Measurements from ENCODE around the gene LUM. TPM values are rescaled to one million over a fixed set of nuclear protein-coding genes. Genes with fewer than 3 reads are reported as not detected.

The LUM gene
- total RNA-seq, 1 experiment from 2014 or later = 0.23 TPM

GRCh38 chr12:91072931-91073330 is 38.4 kb downstream of the LUM start:
- ATAC-seq = no peak
- H3K4me1 ChIP-seq (ENCODE audit: control insufficient read depth, insufficient read depth, low read length) = no peaks in the 10 kb centered on the region
- ChIA-PET POLR2A (no interaction called here), CTCF (interaction anchor here (0.6 kb wide), 1 partner anchor 64 kb away, joined by 4 read pairs; no protein-coding TSS in a partner anchor)
- TF ChIP-seq CTCF (IDR thresholded peaks at IDR 0.05) = no peak
- TF ChIP-seq REST (IDR thresholded peaks at IDR 0.05; ENCODE audit: insufficient read depth in 1 of 2, low read depth in 2 of 2, low read length in 1 of 2) = no peak
- TF ChIP-seq SIN3A (IDR thresholded peaks at IDR 0.05; ENCODE audit: borderline replicate concordance, insufficient read depth, low read depth, low read length) = no peak
- no peak for TF ChIP-seq POLR2AphosphoS5 (IDR thresholded peaks at IDR 0.05; ENCODE audit: low read depth, low read length)
- TF ChIP-seq TCF7L2 (IDR thresholded peaks at IDR 0.05; ENCODE audit: low read depth, low read length) = no peak
- H3K27me3 ChIP-seq (ENCODE audit: control insufficient read depth, insufficient read depth, low read length) = no peaks in the 10 kb centered on the region
- no TSS peak for BruUV-seq (replicated peaks)
- no peak overlapping the region for H3K27ac ChIP-seq (ENCODE audit: low read length)
- DNase-seq (ENCODE audit: low read depth, low spot score) = no peak
- intact Hi-C loops (cut with micrococcal nuclease; ENCODE audit: unreplicated experiment) (no loop called here), in situ Hi-C loops (cut with HindIII; ENCODE audit: low pct_unique_long_range_greater_than_20kb, low sequenced_read_pairs) (no loop called here)
- no peaks in the 10 kb centered on the region for H3K36me3 ChIP-seq (ENCODE audit: control insufficient read depth, insufficient read depth, low read length)
- no peaks in the 10 kb centered on the region for H3K9me3 ChIP-seq (ENCODE audit: control insufficient read depth, insufficient read depth, low read depth, low read length)
- H3K4me3 ChIP-seq (ENCODE audit: low read depth in 2 of 2, low read length in 2 of 2) = no peak overlapping the region

- Histone ChIP-seq H3K9me3 (ENCODE audit: control insufficient read depth, insufficient read depth, low read depth, low read length) (no peaks in the 10 kb centered on the region), H3K27ac (ENCODE audit: low read length) (no peak overlapping the region), H3K36me3 (ENCODE audit: control insufficient read depth, insufficient read depth, low read length) (no peaks in the 10 kb centered on the region), H3K4me3 (ENCODE audit: low read depth in 2 of 2, low read length in 2 of 2) (no peak overlapping the region), H3K4me1 (ENCODE audit: control insufficient read depth, insufficient read depth, low read length) (no peaks in the 10 kb centered on the region), H3K27me3 (ENCODE audit: control insufficient read depth, insufficient read depth, low read length) (no peaks in the 10 kb centered on the region)
- TF ChIP-seq SIN3A (IDR thresholded peaks at IDR 0.05; ENCODE audit: borderline replicate concordance, insufficient read depth, low read depth, low read length) (no peak), TCF7L2 (IDR thresholded peaks at IDR 0.05; ENCODE audit: low read depth, low read length) (no peak), POLR2AphosphoS5 (IDR thresholded peaks at IDR 0.05; ENCODE audit: low read depth, low read length) (no peak), REST (IDR thresholded peaks at IDR 0.05; ENCODE audit: insufficient read depth in 1 of 2, low read depth in 2 of 2, low read length in 1 of 2) (no peak), CTCF (IDR thresholded peaks at IDR 0.05) (no peak)
- CTCF ChIA-PET = no interaction called here
- DNase-seq (ENCODE audit: low read depth, low spot score) (no peak), ATAC-seq (no peak)
- POLR2A ChIA-PET = no interaction called here
- in situ Hi-C loops (cut with HindIII; ENCODE audit: low pct_unique_long_range_greater_than_20kb, low sequenced_read_pairs) = no loop called here
- BruUV-seq (replicated peaks) = no TSS peak
- intact Hi-C loops (cut with micrococcal nuclease; ENCODE audit: unreplicated experiment) = no loop called here
Observed at GRCh38 chr12:91070936-91071335, 40.4 kb downstream of the LUM start.

Data from Panc1 (cell line).